LNCaP clone FGC (cell line): Measurements from ENCODE around the gene E2F1.

Source experiments
- DNase-seq: peaks from one replicate; pipeline ENCODE4 v3.0.0-alpha.2; 2011; ENCODE audit warnings: low read depth
- H3K4me3 ChIP-seq: 2 replicates; pipeline ENCODE4 v1.5.1; 2011; ENCODE audit warnings: mild to moderate bottlenecking, low read depth, low read length, control low read depth
- CTCF ChIP-seq: IDR thresholded peaks from 2 replicates; pipeline ENCODE4 v1.5.1; 2012; ENCODE audit warnings: mild to moderate bottlenecking; ENCODE audit not compliant: control insufficient read depth, insufficient read depth; ENCODE audit errors: extremely low read depth

Gene E2F1

GRCh38 chr20:33719989-33720709 lies 34.0 kb upstream of the E2F1 start, which contains the start of gene PXMP4:
PXMP4 (minus strand) TSS chr20:33720310; CDS start chr20:33720207, 103 bp downstream.
- DNase-seq: no peak
- H3K4me3 ChIP-seq: no peak within 1 kb of the TSS
- TF ChIP-seq CTCF: no peak

GRCh38 chr20:33719277-33719988 lies 33.2 kb upstream of the E2F1 start:
- no peak for DNase-seq
- no peak overlapping the region for H3K4me3 ChIP-seq
- TF ChIP-seq CTCF: no peak

GRCh38 chr20:33716498-33716897 lies 30.3 kb upstream of the E2F1 start:
- no peak for TF ChIP-seq CTCF
- DNase-seq: no peak
- no peak overlapping the region for H3K4me3 ChIP-seq

- no peak for DNase-seq
- H3K4me3 ChIP-seq: no peak overlapping the region
- no peak for TF ChIP-seq CTCF
Observed at GRCh38 chr20:33713865-33714367, 27.7 kb upstream of the E2F1 start.

GRCh38 chr20:33711446-33711738 lies 25.2 kb upstream of the E2F1 start:
- H3K4me3 ChIP-seq: no peak overlapping the region
- DNase-seq: no peak
- no peak for TF ChIP-seq CTCF

GRCh38 chr20:33710681-33711445 lies 24.7 kb upstream of the E2F1 start:
- H3K4me3 ChIP-seq: no peak overlapping the region
- no peak for TF ChIP-seq CTCF
- DNase-seq: no peak
